ENCODE results near the gene ITPK1.

ITPK1 gene

GRCh38 chr14:92988786-92989755 is 126.7 kb downstream of the ITPK1 start:
- DNase-seq (ENCODE audit: low read depth), result no peak

DNA sequence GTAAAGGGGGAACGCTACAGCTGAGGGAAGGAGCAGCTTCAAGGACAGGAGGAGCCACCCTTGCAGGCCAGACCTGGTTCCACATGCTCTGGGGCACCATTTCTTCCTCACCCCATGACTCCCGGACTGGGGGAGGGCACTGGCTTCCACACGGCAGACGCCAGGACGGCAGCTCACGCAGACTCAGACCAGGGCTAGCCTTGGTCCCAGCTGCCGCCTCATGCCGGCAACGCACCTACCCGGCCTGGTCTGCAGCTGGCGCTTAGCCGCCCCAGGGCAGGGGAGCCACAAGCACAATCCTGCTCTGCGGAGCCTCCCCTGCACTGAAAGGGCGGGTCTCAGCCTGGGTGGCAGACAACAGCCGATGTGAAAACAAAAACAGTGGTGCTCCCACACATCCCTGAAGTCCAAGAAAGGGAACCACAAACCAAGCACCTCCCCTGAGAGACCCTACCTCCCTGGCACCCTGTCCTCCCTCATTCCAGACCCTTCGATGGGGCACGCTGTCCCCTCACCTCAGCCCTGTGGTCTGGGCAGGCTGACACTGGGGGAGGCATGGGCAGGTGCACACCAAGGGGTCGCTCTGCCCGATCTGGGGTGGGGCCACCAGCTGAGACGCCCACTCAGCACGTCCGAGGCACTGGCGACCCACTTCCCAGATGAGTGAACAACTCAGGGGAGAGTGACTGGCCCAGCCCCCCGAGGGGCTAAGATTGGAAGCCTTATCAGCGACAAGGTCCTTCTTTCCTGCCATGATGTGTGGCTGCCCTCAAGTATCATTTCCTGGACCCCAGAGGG is 127.8 kb downstream of the ITPK1 start:
- DNase-seq (ENCODE audit: low read depth), result no peak

- no peak for DNase-seq (ENCODE audit: low read depth)
Measured at GRCh38 chr14:92987148-92987570, 128.6 kb downstream of the ITPK1 start.

DNA sequence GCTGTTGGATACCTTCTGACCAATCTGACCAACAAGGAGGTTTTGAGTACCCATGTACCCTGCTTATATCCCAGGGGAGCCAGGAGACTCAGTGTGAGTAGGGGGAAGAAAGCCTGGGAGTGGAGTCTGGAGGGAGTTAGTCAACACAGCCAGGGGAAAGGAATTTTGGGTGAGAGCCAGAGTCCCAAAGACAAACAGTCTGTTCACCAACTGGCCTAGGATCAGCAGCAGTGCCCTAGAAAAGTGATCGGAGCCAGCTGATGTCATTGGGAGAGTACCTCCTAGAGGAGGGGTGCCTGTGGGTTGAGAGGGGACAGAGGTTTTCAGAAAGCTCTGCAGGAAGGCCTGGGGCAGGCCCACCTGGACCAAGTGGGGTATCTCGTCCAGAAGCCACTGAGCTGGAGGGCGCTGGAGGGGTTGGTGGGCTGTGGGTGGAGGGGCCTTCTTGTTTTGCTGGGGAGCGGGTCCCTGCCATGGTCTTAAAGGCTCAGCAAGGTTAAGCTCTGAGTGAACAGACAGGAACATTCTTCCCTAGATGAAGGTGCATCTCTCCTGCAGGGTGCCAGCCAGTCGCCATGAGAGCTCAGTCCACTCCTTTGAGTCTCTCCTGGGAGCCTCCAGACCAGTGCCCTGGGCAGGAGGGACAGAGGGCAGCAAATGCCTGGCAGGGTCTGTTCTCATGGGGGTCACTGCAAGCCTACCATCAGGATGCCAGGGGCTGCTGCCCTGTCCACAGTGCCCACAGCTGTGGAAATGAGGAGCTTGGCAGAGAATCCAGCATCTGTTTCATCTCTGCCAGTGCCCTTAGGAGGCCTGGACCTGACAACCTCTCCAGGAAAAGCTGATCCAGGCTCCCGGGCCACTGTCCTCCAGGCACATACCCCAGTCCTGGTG is 129.2 kb downstream of the ITPK1 start:
- no peak for DNase-seq (ENCODE audit: low read depth)

DNA sequence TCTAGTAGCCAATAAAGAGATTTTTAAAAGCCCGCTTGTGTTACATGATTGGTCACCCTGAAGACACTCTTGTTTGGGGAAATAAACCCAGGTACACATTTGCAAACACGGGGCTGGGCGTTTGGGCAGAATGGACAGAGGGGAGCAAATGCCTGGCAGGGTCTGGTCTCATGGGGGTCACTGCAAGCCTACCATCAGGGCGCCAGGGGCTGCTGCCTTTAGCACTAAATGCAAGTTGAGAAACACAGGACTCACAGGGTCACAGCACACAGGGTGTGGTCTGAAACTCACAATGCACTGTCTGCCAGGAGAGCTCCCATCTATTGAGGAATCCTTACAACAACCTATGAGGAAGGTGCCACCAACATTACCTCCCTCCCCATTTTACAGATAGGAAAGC is 130.2 kb downstream of the ITPK1 start:
- DNase-seq (ENCODE audit: low read depth), result no peak

DNA sequence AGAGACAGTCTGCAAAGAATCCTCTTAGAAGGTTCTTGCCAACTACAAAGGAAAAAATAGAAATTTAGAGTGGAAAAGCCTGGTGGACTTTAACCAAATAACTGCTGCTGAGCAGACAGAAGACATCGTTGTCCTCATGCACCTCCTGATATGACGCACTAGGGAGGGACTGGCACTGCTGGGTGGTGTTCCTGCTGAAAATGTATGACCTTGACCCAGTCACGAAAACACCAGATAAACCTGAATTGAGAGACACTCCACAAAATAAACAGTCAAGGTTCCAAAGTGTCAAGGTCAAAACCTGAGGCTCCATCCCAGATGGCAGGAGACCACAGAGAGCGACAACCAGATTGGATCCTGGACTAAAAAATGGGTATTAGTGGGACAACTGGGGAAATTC is 130.8 kb downstream of the ITPK1 start:
- no peak for DNase-seq (ENCODE audit: low read depth)

DNA sequence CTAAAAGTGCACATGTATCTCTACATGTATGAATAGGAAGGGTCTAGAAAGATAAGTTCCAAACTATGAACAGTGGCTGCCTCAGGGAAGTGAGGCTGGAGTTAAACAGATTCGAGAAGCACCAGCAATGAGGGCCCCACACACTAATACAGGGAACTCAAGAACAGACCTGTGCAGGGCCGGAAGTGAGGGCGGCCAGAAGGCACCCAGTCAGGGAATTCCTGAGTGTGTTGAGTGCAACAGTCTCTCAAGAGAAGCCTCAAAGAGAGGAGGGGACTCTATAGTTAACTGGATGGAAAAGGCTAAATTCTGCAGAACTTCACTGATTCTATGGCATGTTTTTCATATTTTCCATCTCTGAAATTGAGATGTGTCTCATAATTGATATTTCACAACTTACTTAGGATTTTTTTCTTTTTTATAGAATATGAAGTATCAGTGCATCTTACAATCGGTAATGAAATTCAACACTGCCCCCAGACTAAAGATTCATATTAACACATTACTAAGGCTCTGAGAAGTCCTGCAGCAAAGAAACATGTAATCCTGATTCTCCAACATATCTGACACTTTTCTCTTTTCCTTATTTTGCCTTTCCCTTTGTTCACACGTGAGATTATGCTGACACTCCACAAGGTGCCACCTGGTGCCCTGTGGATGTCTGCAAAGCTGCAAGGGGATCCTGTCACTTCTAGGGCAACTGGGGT is 131.5 kb downstream of the ITPK1 start:
- no peak for DNase-seq (ENCODE audit: low read depth)

- DNase-seq (ENCODE audit: low read depth), result no peak
Measured at GRCh38 chr14:92982956-92983355, 132.8 kb downstream of the ITPK1 start.

- no peak for DNase-seq (ENCODE audit: low read depth)
Measured at GRCh38 chr14:92981726-92982125, 134.0 kb downstream of the ITPK1 start.

DNA sequence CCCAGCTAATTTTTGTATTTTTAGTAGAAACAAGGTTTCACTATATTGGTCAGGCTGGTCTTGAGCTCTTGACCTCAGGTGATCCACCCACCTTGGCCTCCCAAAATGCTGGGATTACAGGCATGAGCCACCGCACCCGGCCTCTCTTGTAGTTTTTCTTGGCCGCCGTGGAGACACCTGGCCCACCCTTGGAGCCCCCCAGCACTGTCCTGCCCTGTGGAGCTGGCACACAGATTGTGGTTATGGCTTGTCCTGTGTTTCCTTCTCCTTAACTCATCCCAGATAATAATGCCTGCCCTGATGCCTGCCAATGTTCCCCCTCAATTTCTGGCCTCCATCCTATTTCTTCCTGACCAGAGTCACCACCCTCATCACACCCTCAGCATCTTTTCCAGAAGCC is 134.9 kb downstream of the ITPK1 start:
- DNase-seq (ENCODE audit: low read depth), result no peak

DNA sequence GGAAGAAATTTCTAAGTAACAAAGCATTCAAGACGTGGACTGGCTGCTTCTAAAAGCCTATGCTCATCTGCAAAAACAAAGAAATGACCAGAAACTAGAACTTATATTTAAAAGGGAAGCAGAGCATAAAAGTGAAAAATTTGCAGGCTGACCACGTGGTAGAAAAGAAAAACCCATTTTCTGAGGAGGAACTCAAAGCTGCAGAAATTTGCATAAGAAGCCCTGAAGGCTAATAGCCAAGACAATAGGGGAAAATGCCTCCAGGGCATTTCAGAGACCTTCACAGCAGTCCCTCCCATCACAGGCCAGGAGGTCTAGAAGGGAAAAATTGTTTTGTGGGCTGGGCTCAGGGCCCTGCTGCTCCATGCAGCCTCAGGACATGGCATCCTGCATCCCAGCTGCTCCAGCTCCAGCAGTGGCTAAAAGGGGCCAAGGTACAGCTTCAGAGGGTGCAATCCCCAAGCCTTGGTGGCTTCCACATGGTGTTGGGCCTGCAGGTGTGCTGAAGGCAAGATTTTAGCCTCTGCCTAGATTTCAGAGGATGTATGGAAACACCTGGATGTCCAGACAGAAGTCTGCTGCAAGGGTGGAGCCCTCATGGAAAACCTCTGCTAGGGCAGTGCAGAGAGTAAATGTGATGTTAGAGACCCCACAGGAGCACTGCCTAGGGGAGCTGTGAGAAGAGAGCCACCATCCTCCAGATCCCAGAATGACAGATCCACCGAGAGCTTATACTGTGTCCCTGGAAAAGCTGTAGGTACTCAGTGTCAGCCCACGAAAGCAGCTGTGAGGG is 137.3 kb downstream of the ITPK1 start:
- no peak for DNase-seq (ENCODE audit: low read depth)

- no peak for DNase-seq (ENCODE audit: low read depth)
Measured at GRCh38 chr14:92976268-92976667, 139.5 kb downstream of the ITPK1 start.

DNA sequence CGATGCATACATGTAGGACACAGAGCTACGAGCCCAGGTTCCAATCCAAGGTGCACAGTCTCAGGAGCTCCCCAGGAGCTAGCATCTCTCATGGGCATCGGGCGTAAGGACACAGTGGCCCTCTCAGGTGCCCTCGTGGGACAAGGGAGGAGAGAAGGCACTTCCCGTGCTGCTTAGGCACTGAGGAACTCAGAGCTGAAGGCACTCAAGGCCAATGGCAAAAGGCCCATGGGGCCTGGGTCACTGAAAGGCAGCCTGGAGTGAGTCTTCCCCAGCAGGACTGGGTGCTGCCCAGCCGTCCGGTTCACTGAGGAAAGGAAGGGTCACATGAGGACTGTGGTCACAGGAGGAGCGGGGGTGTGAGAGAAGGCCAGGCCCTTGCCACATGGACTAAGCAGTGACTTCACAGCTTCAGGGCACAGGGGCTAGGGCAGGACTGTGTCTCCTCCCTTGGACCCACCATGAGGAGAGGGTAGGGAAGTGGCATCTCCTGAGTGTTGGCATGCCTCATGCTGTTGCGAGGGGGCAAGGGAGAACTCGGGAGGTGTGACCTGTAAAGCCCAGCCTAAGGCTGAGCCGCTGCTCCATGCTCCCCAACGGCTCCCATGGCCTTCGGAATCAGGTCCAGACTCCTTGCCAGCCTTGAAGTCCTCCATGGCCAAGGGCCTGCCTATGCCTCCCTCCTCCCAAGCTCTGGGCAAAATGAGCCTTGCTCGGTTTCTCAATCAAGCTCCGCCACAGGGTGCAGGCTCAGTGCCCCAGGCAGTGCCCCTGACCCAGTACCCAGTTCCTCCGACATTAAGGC is 141.0 kb downstream of the ITPK1 start:
- DNase-seq (ENCODE audit: low read depth), result no peak

GRCh38 chr14:92973798-92974372 is 141.8 kb downstream of the ITPK1 start:
- no peak for DNase-seq (ENCODE audit: low read depth)

GRCh38 chr14:92973261-92973797 is 142.4 kb downstream of the ITPK1 start:
- DNase-seq (ENCODE audit: low read depth), result no peak

DNA sequence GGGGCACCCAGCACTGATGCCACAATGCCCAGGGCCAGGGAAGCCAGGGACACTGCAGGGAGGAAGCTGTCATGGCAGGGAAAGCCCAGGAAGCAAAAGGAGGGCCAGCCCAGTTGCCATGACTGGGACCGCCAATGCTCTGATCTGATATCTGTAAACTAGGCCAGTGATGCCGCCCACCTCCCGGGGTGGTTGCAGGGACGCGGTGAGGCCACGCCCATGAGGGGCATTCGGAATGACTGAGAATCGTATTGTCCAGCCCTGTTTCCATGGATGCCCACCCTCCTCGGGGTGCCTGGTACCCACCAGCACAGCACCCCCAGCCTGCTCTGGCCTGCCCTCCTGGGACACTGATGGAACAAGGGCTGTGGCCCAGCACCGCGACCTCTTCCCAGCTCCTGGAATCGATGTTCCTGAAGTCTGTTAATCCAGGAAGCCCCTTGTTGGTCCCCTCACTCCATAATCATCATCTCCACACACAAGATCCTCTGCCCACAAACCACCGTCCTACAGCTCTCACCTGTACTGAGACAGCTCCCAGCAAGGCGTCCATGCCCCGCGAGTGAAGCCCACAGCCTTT is 144.0 kb downstream of the ITPK1 start:
- DNase-seq (ENCODE audit: low read depth), result no peak

DNA sequence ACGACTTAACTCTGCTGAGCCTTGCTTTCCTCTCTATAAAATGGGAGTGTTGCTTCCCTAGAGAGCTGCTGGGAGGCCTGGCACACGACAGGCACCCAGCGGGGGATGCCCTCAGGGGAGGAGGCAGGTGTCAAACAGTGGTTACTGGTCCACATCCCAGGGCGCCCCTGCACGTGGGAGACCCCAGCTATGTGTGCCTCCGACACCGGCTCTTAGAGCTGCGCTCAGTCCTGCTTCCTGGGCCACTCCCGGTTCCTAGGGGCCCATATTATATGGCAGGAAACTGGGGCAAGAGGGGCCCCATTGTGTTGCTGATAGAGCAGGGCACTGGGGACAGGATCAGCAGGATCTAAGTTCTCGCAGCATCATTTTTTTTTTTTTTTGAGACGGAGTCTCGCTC is 145.5 kb downstream of the ITPK1 start:
- no peak for DNase-seq (ENCODE audit: low read depth)

DNA sequence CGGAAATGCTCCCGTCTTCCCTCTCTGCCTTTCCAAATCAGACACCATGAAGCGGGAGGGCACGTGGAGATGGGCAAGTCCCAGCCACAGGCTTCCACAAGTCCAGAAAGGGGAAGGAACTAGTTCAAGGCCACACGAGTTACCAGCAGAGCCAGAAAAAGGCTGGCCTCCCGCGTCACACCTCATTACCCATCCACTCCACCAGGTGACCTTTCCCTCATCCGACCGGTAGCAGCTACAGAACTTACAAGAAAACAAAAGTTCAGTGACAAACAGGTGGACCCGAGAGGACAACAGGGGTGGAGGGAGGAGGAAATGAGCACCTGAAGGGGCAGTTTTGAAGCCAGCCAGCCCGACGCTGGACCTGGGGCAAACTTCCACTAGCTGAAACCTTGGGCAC is 145.9 kb downstream of the ITPK1 start:
- no peak for DNase-seq (ENCODE audit: low read depth)

DNA sequence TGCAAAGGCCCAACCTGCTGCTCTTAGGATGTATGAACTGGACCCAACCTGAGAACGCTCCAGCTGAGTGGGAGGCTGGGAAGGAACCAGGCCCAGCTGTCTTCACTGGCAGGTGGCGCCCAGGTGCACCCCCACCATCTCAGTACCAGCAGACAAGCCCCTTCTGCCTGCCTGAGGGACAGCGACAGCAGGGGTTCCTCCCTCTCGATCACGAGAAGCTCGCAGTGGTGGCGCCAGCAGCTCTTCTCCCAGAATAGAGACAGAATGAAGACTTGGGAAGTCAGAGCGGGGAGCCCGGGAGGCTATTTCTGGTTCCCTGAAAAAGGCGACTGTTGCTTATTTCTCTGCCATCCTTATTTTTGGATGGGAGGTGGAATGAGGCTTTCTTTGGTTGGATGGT is 146.3 kb downstream of the ITPK1 start:
- DNase-seq (ENCODE audit: low read depth), result no peak

Data from activated T-helper 9 cell treated with anti-CD3 and anti-CD28 coated beads, Interleukin-2, amount 50 U/mL, for 16 hours (primary cell).